ENCODE results near the gene PEAK1.
"Not testable (repeated sequence)": the region's sequence is repeated elsewhere in the genome, so short reads cannot be mapped to it uniquely, and the experiment has no call there.

The PEAK1 gene

DNA sequence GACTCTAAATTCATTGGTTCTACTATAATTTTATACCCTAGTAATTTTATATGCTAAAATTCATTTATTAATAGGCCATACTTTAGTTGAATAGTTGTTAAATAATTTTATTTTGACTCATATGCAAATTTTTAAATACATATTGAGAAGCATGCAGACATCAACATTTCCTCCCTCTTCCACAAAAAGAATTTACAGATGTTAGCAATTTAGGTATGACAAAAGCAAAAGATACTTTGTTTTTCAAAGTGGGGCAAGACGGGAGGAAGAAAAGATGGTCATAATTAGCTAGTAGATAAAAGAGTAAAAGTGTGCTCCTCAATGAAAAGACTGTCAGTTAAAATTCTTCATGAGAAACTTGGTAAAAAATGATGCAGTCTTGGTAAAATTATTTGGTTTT, 200.1 kb downstream of the PEAK1 start:
- DNase-seq = no peak

DNA sequence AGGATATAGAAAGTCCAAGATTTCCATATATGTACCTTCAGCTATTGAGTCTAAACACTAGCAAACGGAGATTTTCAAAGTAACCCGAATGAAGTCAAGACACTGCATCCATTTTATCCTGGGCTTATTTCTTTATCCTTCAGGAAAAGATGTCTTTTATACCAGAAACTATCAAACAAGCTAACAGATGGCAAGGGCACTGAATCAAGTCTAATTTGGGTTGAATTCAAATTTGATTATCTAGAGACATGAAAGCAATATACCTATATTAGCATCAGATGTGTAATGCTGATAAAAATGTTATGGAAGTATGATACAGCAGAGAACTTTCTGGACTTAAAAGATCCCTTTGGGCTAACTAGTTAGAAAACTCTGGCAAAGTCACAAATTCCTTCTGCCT, 210.7 kb downstream of the PEAK1 start:
- no peak for DNase-seq

GRCh38 chr15:77208241-77208640, 211.7 kb downstream of the PEAK1 start:
- DNase-seq = no peak

GRCh38 chr15:77201665-77202064, 218.2 kb downstream of the PEAK1 start:
- DNase-seq = no peak

- DNase-seq = no peak
Measured at GRCh38 chr15:77196381-77196780, 223.5 kb downstream of the PEAK1 start.

DNA sequence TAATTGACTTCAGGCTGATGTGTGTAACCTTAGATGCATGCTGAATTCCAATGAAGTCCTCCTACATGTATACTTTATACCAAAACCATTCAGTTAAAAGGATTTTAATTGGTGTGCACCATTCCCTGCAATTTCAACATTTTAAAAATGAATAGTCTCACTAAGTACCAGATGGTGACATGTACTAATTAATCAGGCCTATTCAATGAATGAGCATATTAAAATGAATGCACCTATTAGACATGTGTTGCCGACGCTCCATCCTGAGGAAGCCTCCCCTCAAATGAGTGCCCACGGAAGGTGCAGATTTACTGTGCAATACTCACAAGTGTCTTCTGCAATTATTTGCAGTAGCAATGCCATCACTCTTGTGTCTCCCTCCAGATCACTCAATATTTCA, 224.3 kb downstream of the PEAK1 start:
- no peak for DNase-seq

- no peak for DNase-seq
Measured at GRCh38 chr15:77192451-77192850, 227.5 kb downstream of the PEAK1 start.

DNA sequence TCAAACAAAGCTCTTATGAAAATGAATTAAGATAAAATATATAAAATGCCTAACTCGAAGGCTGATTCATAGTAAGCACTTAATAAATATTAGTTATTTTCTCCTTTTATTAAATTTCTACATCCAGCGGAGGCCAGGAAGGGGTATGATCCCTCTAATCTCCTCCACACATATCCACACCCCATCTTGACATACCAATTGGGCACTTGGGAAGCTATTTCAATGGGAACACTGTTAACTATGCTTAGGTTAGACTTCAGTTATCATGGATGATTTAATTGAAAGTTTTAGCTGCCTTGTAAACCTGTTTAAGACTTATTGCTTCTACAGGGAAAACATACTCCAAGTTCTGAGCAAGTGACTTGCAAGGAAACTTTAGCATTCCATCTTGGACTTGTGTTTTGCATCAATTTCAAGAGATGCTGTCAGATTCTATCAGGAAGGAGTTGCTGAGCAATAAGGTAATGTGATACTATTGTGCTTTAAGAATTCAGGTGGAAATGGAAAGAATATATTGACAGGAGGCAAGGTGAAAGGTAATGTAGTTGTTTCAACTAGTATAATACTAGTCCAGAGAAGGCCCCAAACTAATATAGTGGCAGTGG, 228.6 kb downstream of the PEAK1 start:
- no peak for DNase-seq

DNA sequence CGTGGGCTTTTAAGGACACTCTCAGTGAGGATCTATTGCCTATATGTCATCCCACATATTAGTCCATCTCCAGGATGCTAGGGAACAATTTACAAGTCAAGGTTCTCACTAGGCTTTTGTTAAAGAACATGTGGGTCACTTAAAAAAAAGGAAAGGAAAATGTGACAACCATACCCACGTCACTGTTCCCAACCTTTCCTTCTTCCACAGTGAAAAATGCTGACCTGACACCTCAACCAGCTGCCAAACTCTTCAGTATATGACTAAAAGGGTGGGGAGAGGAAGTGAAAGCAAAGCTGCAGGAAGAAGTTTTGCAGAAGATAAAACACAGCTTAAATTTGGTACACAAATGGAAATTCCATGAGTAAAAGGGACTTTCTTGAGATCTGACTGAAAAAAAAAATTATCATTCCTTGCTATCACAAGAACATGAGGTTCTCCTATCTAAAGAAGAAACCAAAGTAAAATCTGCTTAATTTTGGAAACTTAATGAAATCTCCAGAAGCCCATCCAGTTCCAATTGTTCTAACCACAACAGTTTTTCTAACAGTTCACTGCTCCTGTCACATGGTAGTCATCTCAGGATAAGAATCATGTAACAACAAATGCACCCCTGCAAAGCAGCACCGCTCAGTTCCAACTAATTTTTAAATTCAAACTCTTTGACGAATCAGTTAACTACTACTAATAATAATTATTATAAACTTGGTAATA, 232.0 kb downstream of the PEAK1 start:
- no peak for DNase-seq

DNA sequence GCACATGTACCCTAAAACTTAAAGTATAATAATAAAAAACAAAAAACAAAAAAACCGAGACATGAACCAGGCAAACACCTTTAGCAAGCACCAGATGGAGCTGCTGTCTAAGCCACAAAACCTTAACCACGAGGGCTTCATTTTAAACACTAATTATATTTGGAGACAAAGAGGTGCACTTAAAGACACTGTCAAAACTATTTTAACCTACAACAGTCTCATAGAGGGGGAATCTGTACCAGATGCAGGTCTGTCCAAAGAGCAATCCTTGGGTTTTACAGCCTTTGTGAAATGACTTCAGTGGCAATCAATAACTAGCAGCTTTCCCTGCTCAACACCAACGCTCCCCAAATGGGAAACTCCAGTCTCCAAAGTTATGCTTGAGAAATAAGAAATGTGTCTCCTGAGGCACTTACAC, 233.3 kb downstream of the PEAK1 start:
- DNase-seq = no peak

DNA sequence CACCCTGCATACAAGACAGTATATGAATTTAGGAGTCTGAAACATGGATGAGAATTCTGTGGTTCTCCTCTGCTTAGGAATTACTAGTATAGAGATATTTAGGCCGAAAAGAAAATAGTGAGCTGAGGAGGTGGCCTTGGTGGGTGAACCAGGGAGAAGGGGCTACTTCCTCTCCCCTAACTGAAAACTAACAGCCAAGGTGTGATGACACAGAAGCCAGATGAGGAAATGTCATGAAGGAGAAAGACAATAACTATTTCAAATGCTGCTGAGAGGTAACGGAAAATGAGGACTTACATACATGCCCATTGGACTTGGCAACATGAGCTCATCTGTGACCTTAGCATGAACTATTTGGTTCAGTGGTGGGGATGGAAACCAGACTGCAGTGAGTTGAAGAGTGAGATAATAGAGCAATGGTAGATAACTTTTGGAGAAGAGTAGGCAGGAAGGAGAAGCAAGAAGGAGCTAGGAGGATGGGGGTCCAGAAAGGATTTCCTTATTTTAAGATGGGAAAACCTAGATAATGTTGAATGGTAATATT, 234.6 kb downstream of the PEAK1 start:
- DNase-seq = no peak

DNA sequence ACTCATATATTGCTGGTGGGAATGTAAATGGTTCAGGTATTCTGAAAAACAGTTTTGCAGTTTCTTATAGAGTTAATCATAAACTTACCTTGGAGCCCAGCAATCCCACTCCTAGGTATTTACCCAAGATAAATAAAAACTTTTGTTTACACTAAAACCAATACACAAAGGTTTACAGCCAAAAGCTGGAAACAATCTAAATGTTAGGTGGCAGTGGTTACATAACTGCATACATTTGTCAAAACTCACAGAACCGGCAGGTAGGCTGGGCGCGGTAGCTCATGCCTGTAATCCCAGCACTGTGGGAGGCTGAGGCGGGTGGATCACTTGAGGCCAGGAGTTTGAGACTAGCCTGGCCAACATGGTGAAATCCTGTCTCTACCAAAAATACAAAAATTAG, 235.6 kb downstream of the PEAK1 start:
- DNase-seq = not testable (repeated sequence)

- DNase-seq = no peak
Measured at GRCh38 chr15:77183066-77183465, 236.8 kb downstream of the PEAK1 start.

GRCh38 chr15:77181305-77182074, 238.4 kb downstream of the PEAK1 start:
- no peak for DNase-seq

DNA sequence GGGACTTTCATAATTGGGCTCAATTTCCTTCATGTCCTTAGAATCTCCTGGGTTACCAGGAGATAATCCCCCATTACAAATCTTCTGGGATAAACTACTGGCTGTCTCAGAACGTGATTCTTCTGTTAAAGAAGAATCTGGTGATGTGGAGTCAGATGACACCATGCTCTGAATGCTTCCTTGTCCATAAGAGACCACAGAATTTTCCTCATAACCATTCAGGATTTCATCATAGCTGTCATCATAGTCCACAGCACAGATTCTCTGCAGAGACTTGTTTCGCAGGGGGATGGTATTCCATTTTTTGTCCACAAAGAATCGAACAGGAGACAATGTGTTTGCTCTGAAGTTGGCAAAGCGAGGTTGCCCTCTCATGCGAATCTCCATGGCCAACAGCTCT, 239.1 kb downstream of the PEAK1 start:
- DNase-seq = no peak

GRCh38 chr15:77180270-77180669, 239.6 kb downstream of the PEAK1 start:
- no peak for DNase-seq

- no peak for DNase-seq
Measured at GRCh38 chr15:77179541-77179998, 240.3 kb downstream of the PEAK1 start.

DNA sequence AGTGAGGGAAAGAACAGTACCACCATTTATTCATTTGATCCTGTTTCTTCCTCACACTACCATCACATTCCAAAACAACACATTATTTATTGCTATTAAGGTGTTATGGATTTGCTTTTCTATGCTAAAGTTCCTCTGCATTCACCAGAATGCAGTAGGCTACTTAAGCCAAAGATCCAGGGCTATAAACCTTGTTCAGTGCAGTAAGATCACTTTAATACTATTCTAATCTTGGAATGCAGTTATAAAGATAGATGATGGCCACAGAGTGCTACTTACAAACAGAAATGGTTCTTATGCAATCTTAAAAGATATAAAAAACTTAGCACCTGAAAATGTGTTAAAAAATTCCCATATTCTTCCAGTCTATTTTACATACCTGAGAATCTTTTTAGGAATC, 241.5 kb downstream of the PEAK1 start:
- no peak for DNase-seq

- DNase-seq = not testable (repeated sequence)
Measured at GRCh38 chr15:77176148-77176547, 243.8 kb downstream of the PEAK1 start.

GRCh38 chr15:77173487-77173886, 246.4 kb downstream of the PEAK1 start:
- DNase-seq = no peak

- DNase-seq = no peak
Measured at GRCh38 chr15:77171221-77171967, 248.5 kb downstream of the PEAK1 start.

DNA sequence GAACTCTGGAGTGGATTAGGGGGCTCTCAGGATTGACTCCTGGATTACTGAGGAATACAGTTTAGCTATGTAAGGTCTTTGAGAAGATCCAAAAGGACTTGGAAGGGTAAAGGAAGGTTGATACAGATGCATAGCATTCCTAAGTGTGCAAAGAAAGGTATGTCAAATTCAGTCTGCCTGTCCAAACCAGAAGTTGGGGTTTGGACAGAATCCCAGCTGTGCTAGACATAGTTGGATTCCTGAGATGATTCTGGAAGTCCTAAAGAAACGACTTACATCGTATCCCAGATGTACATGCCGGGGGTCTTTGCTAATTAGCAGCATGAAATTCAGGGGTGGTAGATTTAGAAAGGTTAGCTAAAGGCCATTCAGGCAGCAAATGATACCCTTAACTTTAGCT, 251.3 kb downstream of the PEAK1 start:
- DNase-seq = no peak

- no peak for DNase-seq
Measured at GRCh38 chr15:77168141-77168540, 251.8 kb downstream of the PEAK1 start.
